ENCODE results near the gene IKZF1.

Gene IKZF1

DNA sequence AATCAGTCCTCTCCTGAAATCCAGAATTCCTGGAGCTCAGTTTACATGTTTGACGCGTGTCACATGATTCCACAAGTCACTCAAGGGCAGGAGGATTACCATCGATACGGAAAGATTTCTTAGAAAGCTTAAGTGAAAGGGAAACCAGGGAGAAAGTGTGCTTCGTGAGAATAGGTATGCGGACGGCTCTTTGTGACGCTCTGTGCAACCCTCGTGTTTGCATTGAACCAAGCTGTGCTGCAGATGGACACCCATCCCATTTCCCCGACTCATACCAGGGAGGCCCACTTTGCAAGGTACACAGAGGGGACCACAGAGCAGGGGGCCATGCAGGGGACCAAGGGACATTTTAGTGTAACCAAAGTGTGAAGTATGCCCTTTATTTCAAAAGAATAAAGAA lies 43.2 kb downstream of the IKZF1 start:
- no peaks in the 10 kb centered on the region for H3K9me3 ChIP-seq (ENCODE audit: control extremely low read depth in 1 of 5, control insufficient read depth in 4 of 5, insufficient read depth in 2 of 5, low read depth in 1 of 5, low read length in 4 of 5)
- peak overlapping the region in 1 of 2 experiments; percentile 28 for H3K27ac ChIP-seq (ENCODE audit: insufficient read depth in 1 of 2, low read depth in 1 of 2, low read length in 2 of 2, poor library complexity in 1 of 2, severe bottlenecking in 2 of 2)
- ChIA-PET POLR2A (interaction anchor here (0.8 kb wide), 1 partner anchor 21 kb away, joined by 3 read pairs; no protein-coding TSS in a partner anchor), CTCF (interaction anchor here (0.8 to 3.8 kb wide), 6 partner anchors 9 to 191 kb away, joined by 3 to 31 read pairs (median 4); no protein-coding TSS in a partner anchor)
- DNase-seq: no peak
- 100% methylated on average over 10 of the region's 10 CpGs for WGBS (ENCODE audit: insufficient coverage)
- no peak overlapping the region for H3K4me3 ChIP-seq (ENCODE audit: control insufficient read depth in 1 of 7, extremely low read depth in 1 of 7, insufficient read depth in 4 of 7, low read depth in 2 of 7, low read length in 6 of 7)
- peaks cover 20 to 62% (median 50%) of the 10 kb centered on the region in 4 experiments for H3K4me1 ChIP-seq (ENCODE audit: control extremely low read depth in 1 of 4, control insufficient read depth in 4 of 4, insufficient read depth in 4 of 4, low read length in 3 of 4)
- no peaks in the 10 kb centered on the region for H3K27me3 ChIP-seq (replicated peaks in 2 of 5; ENCODE audit: control insufficient read depth in 4 of 5, insufficient read depth in 5 of 5, low read length in 4 of 5)
- peaks cover 19 to 68% (median 25%) of the 10 kb centered on the region in 4 experiments for H3K36me3 ChIP-seq (ENCODE audit: control insufficient read depth in 4 of 4, insufficient read depth in 4 of 4, low read length in 3 of 4)

DNA sequence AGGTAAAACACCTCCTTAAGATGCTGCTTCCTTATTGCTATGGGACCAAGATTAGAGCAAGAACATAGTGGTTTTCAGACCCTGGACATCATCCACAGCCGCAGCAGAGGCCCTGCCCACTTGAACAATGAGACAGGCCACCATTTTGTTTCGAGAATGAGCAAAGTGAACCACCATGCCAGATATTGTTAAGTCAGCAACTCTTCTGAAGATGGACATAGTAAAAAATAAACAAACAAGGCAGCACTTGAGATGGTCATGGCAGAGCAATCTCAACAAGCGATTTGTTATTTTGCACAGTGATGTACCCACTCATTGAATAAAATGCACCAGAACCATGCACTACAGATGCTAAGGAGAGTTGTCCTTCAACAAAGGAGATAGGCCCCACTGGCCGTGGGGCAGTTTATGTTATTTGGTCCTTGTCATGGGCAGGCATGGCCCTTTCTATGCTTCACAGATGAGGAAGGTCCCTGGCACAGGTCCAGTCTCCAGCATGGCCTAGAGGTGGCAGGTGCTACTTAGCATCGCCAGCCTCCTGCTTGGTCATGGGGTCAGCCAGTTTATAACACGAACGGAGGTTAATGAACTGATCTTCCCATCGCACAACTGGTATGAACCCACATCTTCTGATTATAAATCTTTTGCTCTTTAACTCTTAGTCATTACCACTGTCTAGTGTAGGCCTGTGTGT lies 44.1 kb downstream of the IKZF1 start:
- no peak overlapping the region for H3K27ac ChIP-seq (ENCODE audit: insufficient read depth in 1 of 2, low read depth in 1 of 2, low read length in 2 of 2, poor library complexity in 1 of 2, severe bottlenecking in 2 of 2)
- POLR2A ChIA-PET: no interaction called here

DNA sequence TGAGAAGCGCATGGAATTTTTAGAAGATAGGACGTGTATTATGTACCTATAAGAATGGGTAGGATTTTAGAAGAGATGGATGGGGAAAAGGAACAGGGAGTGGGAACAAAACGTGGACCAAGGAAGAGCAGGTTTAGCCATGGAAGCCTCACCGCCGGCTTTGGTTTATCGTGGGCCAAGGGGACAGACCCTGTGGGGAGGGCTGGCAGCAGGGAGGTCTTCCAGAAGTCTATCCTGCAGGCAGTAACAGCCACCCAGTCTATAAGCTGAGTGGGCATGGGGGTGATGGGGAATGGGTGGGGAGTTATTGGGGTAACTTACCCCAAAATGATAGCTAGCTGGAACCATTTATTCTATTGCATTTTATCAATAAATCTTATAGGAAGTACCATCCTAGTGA lies 44.9 kb downstream of the IKZF1 start:
- DNase-seq: no peak
- ChIA-PET CTCF (interaction anchor here (0.9 to 1.6 kb wide), 4 partner anchors 8 to 21 kb away, joined by 3 to 6 read pairs (median 4); no protein-coding TSS in a partner anchor), POLR2A (no interaction called here)
- Histone ChIP-seq H3K9me3 (ENCODE audit: control extremely low read depth in 1 of 5, control insufficient read depth in 4 of 5, insufficient read depth in 2 of 5, low read depth in 1 of 5, low read length in 4 of 5) (no peaks in the 10 kb centered on the region), H3K4me1 (ENCODE audit: control extremely low read depth in 1 of 4, control insufficient read depth in 4 of 4, insufficient read depth in 4 of 4, low read length in 3 of 4) (peaks cover 12 to 65% (median 54%) of the 10 kb centered on the region in 4 experiments), H3K4me3 (ENCODE audit: control insufficient read depth in 1 of 7, extremely low read depth in 1 of 7, insufficient read depth in 4 of 7, low read depth in 2 of 7, low read length in 6 of 7) (no peak overlapping the region), H3K27ac (ENCODE audit: insufficient read depth in 1 of 2, low read depth in 1 of 2, low read length in 2 of 2, poor library complexity in 1 of 2, severe bottlenecking in 2 of 2) (no peak overlapping the region), H3K27me3 (replicated peaks in 2 of 5; ENCODE audit: control insufficient read depth in 4 of 5, insufficient read depth in 5 of 5, low read length in 4 of 5) (no peaks in the 10 kb centered on the region), H3K36me3 (ENCODE audit: control insufficient read depth in 4 of 4, insufficient read depth in 4 of 4, low read length in 3 of 4) (peaks cover 17 to 71% (median 24%) of the 10 kb centered on the region in 4 experiments)
- WGBS (ENCODE audit: insufficient coverage): 94% methylated on average over 5 of the region's 6 CpGs

More for the DNA sequence above, 44.1 kb downstream of the IKZF1 start:
- Histone ChIP-seq H3K4me3 (ENCODE audit: control insufficient read depth in 1 of 7, extremely low read depth in 1 of 7, insufficient read depth in 4 of 7, low read depth in 2 of 7, low read length in 6 of 7) (no peak overlapping the region), H3K36me3 (ENCODE audit: control insufficient read depth in 4 of 4, insufficient read depth in 4 of 4, low read length in 3 of 4) (peaks cover 17 to 71% (median 23%) of the 10 kb centered on the region in 4 experiments), H3K27me3 (replicated peaks in 2 of 5; ENCODE audit: control insufficient read depth in 4 of 5, insufficient read depth in 5 of 5, low read length in 4 of 5) (no peaks in the 10 kb centered on the region), H3K9me3 (ENCODE audit: control extremely low read depth in 1 of 5, control insufficient read depth in 4 of 5, insufficient read depth in 2 of 5, low read depth in 1 of 5, low read length in 4 of 5) (no peaks in the 10 kb centered on the region), H3K4me1 (ENCODE audit: control extremely low read depth in 1 of 4, control insufficient read depth in 4 of 4, insufficient read depth in 4 of 4, low read length in 3 of 4) (peaks cover 15 to 64% (median 51%) of the 10 kb centered on the region in 4 experiments)
- DNase-seq: no peak
- CTCF ChIA-PET: interaction anchor here (0.9 to 3.0 kb wide), 5 partner anchors 12 to 142 kb away, joined by 3 to 26 read pairs (median 6); no protein-coding TSS in a partner anchor
- 98% methylated on average over 8 of the region's 8 CpGs for WGBS (ENCODE audit: insufficient coverage)

DNA sequence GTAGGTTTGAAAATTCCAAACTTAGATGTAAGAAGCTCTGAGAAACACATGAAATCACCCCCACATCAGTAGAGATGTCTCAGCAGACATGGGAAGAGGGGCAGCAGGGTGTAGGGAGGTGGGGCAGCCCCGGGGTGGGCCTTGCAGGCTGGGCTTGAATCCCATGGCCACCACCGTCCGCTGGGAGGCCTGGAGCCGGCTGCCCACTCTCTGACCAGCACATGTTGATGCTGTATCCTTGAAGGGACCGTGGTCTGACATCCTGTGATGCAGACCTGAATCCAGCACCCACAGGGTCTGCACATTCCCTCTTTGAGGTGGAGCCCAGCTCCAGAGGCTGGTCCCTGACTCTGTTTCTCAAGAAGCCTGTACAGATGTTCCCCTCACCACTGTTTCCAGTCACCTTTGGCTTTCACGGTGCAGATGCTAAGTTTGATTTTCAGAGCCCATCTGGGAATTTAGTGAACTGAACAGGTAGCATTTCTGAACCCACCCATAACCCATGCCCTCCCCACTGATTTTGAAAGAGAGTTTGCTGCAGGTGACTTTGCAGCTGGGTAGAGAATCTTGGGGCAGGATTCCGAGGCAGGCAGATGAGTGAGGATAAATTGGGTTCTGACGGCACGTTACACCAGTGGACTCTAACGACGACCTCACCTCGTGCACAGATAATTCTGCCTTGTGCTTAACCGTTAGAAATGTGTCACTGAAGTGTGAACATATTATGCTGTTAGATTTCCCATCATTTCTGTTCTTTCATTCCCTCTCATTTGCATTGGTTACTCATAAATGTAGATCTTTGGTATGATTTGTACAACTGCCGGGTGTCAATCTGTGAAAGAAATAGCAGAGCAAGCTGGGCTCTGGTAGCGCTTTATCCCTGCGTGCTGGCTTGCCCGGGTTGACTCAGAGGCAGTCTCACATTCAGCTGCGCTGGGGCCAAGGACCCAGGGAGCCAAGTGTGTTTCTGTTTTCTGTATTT lies 45.7 kb downstream of the IKZF1 start:
- DNase-seq: peak in 2 of 3 donors; percentile 70 to 75
- Histone ChIP-seq H3K4me1 (ENCODE audit: control extremely low read depth in 1 of 4, control insufficient read depth in 4 of 4, insufficient read depth in 4 of 4, low read length in 3 of 4) (peaks cover 15 to 74% (median 62%) of the 10 kb centered on the region in 4 experiments), H3K9me3 (ENCODE audit: control extremely low read depth in 1 of 5, control insufficient read depth in 4 of 5, insufficient read depth in 2 of 5, low read depth in 1 of 5, low read length in 4 of 5) (no peaks in the 10 kb centered on the region), H3K36me3 (ENCODE audit: control insufficient read depth in 4 of 4, insufficient read depth in 4 of 4, low read length in 3 of 4) (peaks cover 22 to 77% (median 30%) of the 10 kb centered on the region in 4 experiments), H3K27me3 (replicated peaks in 2 of 5; ENCODE audit: control insufficient read depth in 4 of 5, insufficient read depth in 5 of 5, low read length in 4 of 5) (no peaks in the 10 kb centered on the region), H3K4me3 (ENCODE audit: control insufficient read depth in 1 of 7, extremely low read depth in 1 of 7, insufficient read depth in 4 of 7, low read depth in 2 of 7, low read length in 6 of 7) (no peak overlapping the region), H3K27ac (ENCODE audit: insufficient read depth in 1 of 2, low read depth in 1 of 2, low read length in 2 of 2, poor library complexity in 1 of 2, severe bottlenecking in 2 of 2) (peak overlapping the region; percentile 16 to 75)
- WGBS (ENCODE audit: insufficient coverage): 91% methylated on average over 12 of the region's 18 CpGs
- ChIA-PET CTCF (interaction anchor here (0.8 to 2.6 kb wide), 7 partner anchors 8 to 20 kb away, joined by 3 to 8 read pairs (median 3); no protein-coding TSS in a partner anchor), POLR2A (no interaction called here)

DNA sequence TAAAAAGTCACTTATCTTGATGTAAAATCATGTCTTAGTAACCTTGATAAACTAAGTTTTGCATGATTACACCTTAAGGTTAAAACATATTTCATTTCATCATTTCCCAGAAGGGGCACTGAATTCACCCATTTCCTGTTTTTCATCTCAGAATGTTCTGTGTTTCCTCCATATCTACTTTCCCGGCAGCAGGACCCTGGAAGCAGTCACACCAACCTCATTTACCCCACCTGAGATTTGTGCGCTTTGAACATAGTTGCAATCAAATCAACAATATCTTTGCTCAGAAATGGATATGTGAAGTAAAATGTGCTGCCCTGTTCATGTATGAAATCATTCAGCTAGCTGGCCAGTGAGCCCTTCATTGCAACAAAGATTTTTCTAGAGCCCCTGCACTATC lies 46.8 kb downstream of the IKZF1 start:
- CTCF ChIA-PET: interaction anchor here (0.8 to 2.6 kb wide), 6 partner anchors 9 to 19 kb away, joined by 3 to 8 read pairs (median 4); no protein-coding TSS in a partner anchor
- WGBS (ENCODE audit: insufficient coverage): 50% methylated on average over 2 of the region's 2 CpGs
- Histone ChIP-seq H3K36me3 (ENCODE audit: control insufficient read depth in 4 of 4, insufficient read depth in 4 of 4, low read length in 3 of 4) (peaks cover 22 to 73% (median 27%) of the 10 kb centered on the region in 4 experiments), H3K27me3 (replicated peaks in 2 of 5; ENCODE audit: control insufficient read depth in 4 of 5, insufficient read depth in 5 of 5, low read length in 4 of 5) (no peaks in the 10 kb centered on the region), H3K4me1 (ENCODE audit: control extremely low read depth in 1 of 4, control insufficient read depth in 4 of 4, insufficient read depth in 4 of 4, low read length in 3 of 4) (peaks cover 21 to 80% (median 70%) of the 10 kb centered on the region in 4 experiments), H3K27ac (ENCODE audit: insufficient read depth in 1 of 2, low read depth in 1 of 2, low read length in 2 of 2, poor library complexity in 1 of 2, severe bottlenecking in 2 of 2) (peak overlapping the region in 1 of 2 experiments; percentile 75), H3K4me3 (ENCODE audit: control insufficient read depth in 1 of 7, extremely low read depth in 1 of 7, insufficient read depth in 4 of 7, low read depth in 2 of 7, low read length in 6 of 7) (no peak overlapping the region), H3K9me3 (ENCODE audit: control extremely low read depth in 1 of 5, control insufficient read depth in 4 of 5, insufficient read depth in 2 of 5, low read depth in 1 of 5, low read length in 4 of 5) (no peaks in the 10 kb centered on the region)
- POLR2A ChIA-PET: no interaction called here
- no peak for DNase-seq

DNA sequence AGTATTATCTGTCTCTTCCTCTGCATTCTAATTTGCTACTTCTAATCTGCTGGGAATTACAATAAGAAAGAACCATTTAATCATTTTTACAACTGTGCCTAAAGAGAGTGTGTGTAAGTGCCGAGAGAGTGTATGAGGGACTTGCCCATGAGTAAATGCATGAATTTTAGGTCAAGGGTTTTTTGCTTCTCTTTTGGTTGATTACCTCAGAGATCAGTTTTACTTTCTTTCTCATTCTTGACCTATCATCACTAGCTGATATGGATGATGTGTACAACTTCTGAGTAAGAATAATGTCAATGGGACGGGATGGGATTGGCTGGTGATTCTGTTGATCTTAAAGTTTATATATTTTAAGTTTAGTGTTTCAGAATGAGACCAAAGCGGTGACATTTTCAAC lies 47.8 kb downstream of the IKZF1 start:
- POLR2A ChIA-PET: interaction anchor here (1.2 kb wide), 1 partner anchor 10 kb away, joined by 3 read pairs; no protein-coding TSS in a partner anchor

More for the DNA sequence above, 47.8 kb downstream of the IKZF1 start:
- H3K27ac ChIP-seq (ENCODE audit: insufficient read depth in 1 of 2, low read depth in 1 of 2, low read length in 2 of 2, poor library complexity in 1 of 2, severe bottlenecking in 2 of 2): peak overlapping the region in 1 of 2 experiments; percentile 75
- no peaks in the 10 kb centered on the region for H3K27me3 ChIP-seq (replicated peaks in 2 of 5; ENCODE audit: control insufficient read depth in 4 of 5, insufficient read depth in 5 of 5, low read length in 4 of 5)
- H3K4me1 ChIP-seq (ENCODE audit: control extremely low read depth in 1 of 4, control insufficient read depth in 4 of 4, insufficient read depth in 4 of 4, low read length in 3 of 4): peaks cover 21 to 85% (median 76%) of the 10 kb centered on the region in 4 experiments
- DNase-seq: peak in 2 of 3 donors; percentile 56 to 57
- peaks cover 18 to 66% (median 20%) of the 10 kb centered on the region in 4 experiments for H3K36me3 ChIP-seq (ENCODE audit: control insufficient read depth in 4 of 4, insufficient read depth in 4 of 4, low read length in 3 of 4)
- CTCF ChIA-PET: interaction anchor here (0.7 to 2.6 kb wide), 7 partner anchors 10 to 71 kb away, joined by 3 to 8 read pairs (median 4); no protein-coding TSS in a partner anchor
- no peaks in the 10 kb centered on the region for H3K9me3 ChIP-seq (ENCODE audit: control extremely low read depth in 1 of 5, control insufficient read depth in 4 of 5, insufficient read depth in 2 of 5, low read depth in 1 of 5, low read length in 4 of 5)
- WGBS (ENCODE audit: insufficient coverage): 80% methylated on average over 1 of the region's 3 CpGs
- peak overlapping the region in 1 of 7 experiments; percentile 25 for H3K4me3 ChIP-seq (ENCODE audit: control insufficient read depth in 1 of 7, extremely low read depth in 1 of 7, insufficient read depth in 4 of 7, low read depth in 2 of 7, low read length in 6 of 7)
